CD4-positive, alpha-beta memory T cell (primary cell): ENCODE measurements around the gene TOGARAM1. TPM values are rescaled to one million over a fixed set of nuclear protein-coding genes. Genes with fewer than 3 reads are reported as not detected.
"Not testable (repeated sequence)": the region's sequence is repeated elsewhere in the genome, so short reads cannot be mapped to it uniquely, and the experiment has no call there.

Experiments
- CTCF ChIA-PET: fragments of 350-600 bp; sonication (Branson Sonifier 250); formaldehyde crosslinking; loops from one replicate; lab custom pipeline; 2021; ENCODE audit warnings: inconsistent platforms; ENCODE audit not compliant: partially characterized antibody; lab: Charles Lee
- POLR2A ChIA-PET: fragments of 350-600 bp; sonication (Branson Sonifier 250); formaldehyde crosslinking; loops from one replicate; lab custom pipeline; 2021; ENCODE audit not compliant: partially characterized antibody; lab: Charles Lee
- DNase-seq, 5 donors: peaks; one replicate each; pipeline versions ENCODE4 v3.0.0 to v3.0.0-alpha.2; 2020 to 2022; ENCODE audit warnings: mixed read lengths in 1 of 5
- H3K27ac ChIP-seq: one replicate; pipeline ENCODE4 v1.7.0; 2013; ENCODE audit warnings: low read depth, low read length
- H3K27me3 ChIP-seq: 2 replicates; pipeline ENCODE4 v1.7.0; 2013; ENCODE audit warnings: mild to moderate bottlenecking, low read length, moderate library complexity; ENCODE audit not compliant: insufficient read depth
- H3K36me3 ChIP-seq: 2 replicates; pipeline ENCODE4 v1.7.0; 2013; ENCODE audit warnings: mild to moderate bottlenecking, low read length, moderate library complexity; ENCODE audit not compliant: insufficient read depth
- H3K4me1 ChIP-seq: 2 replicates; pipeline ENCODE4 v1.7.0; 2013; ENCODE audit warnings: mild to moderate bottlenecking, low read length, moderate library complexity; ENCODE audit not compliant: insufficient read depth
- H3K4me3 ChIP-seq, 2 donors: one replicate each; pipeline ENCODE4 v1.7.0; 2013; ENCODE audit warnings: low read length in 2 of 2, mild to moderate bottlenecking in 1 of 2
- H3K9me3 ChIP-seq, 2 donors: one replicate each; pipeline ENCODE4 v1.7.0; 2013; ENCODE audit warnings: low read length in 2 of 2, control low read depth in 1 of 2; ENCODE audit not compliant: control insufficient read depth in 1 of 2
- H3K27ac Mint-ChIP-seq, 7 donors: one replicate each; pipeline ENCODE4 v1.8.0; 2020 to 2021; ENCODE audit warnings: mixed read lengths in 7 of 7, mild to moderate bottlenecking in 6 of 7, inconsistent platforms in 3 of 7, moderate library complexity in 3 of 7
- H3K27me3 Mint-ChIP-seq, 2 donors: one replicate each; pipeline ENCODE4 v1.8.0; 2020 to 2021; ENCODE audit warnings: mixed read lengths in 2 of 2
- H3K36me3 Mint-ChIP-seq, 2 donors: one replicate each; pipeline ENCODE4 v1.8.0; 2020 to 2021; ENCODE audit warnings: mixed read lengths in 2 of 2, inconsistent platforms in 1 of 2, mild to moderate bottlenecking in 1 of 2
- H3K4me1 Mint-ChIP-seq, 4 donors: one replicate each; pipeline ENCODE4 v1.8.0; 2020 to 2021; ENCODE audit warnings: mixed read lengths in 4 of 4, mild to moderate bottlenecking in 1 of 4
- H3K4me3 Mint-ChIP-seq, 8 donors: one replicate each; pipeline ENCODE4 v1.8.0; 2020 to 2021; ENCODE audit warnings: mixed read lengths in 8 of 8, mild to moderate bottlenecking in 7 of 8, moderate library complexity in 6 of 8, inconsistent platforms in 3 of 8
- H3K9me3 Mint-ChIP-seq, 8 donors: one replicate each; pipeline ENCODE4 v1.8.0; 2020 to 2021; ENCODE audit warnings: mixed read lengths in 8 of 8, mild to moderate bottlenecking in 5 of 8, inconsistent platforms in 3 of 8, moderate library complexity in 1 of 8
- intact Hi-C: fragments of 100-400 bp; cut with micrococcal nuclease; formaldehyde crosslinking; loops from one replicate; pipeline ENCODE4 v1.15.1; 2023
- polyA plus RNA-seq, 2 donors: library from polyadenylated mRNA; unstranded; fragments of 300-500 nt; fragmentation: Illumina TruSeq; gene quantifications; one replicate each; pipeline ENCODE4 v1.2.3, GENCODE V29; 2021
- total RNA-seq, 2 experiments: library from RNA; stranded (reverse); gene quantifications; one replicate each; pipeline ENCODE4 v1.2.3, GENCODE V29; 2021

The TOGARAM1 gene
- total and polyA plus RNA-seq, 4 experiments from 2014 or later: 7.2 to 11.5 (median 10.0) TPM

DNA sequence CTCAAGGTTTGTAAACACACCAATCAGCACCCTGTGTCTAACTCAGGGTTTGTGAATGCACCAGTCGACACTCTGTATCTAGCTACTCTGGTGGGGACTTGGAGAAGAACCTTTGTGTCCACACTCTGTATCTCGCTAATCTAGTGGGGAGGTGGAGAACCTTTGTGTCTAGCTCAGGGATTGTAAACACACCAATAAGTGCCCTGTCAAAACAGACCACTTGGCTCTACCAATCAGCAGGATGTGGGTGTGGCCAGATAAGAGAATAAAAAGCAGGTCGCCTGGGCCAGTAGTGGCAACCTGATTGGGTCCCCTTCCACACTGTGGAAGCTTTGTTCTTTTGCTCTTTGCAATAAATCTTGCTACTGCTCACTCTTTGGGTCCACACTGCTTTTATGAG is 119.1 kb downstream of the TOGARAM1 start:
- peak overlapping the region in 1 of 7 donors; percentile 22 for H3K27ac Mint-ChIP-seq
- H3K9me3 ChIP-seq, H3K27me3 Mint-ChIP-seq, H3K27me3 ChIP-seq, H3K36me3 ChIP-seq, CTCF ChIA-PET, H3K9me3 Mint-ChIP-seq, POLR2A ChIA-PET, DNase-seq, intact Hi-C loops, H3K4me3 Mint-ChIP-seq, H3K4me3 ChIP-seq, H3K27ac ChIP-seq, H3K36me3 Mint-ChIP-seq: not testable (repeated sequence)
- peaks cover 16 to 31% (median 24%) of the 10 kb centered on the region in 4 donors for H3K4me1 Mint-ChIP-seq
- H3K4me1 ChIP-seq: peaks cover 24% of the 10 kb centered on the region

DNA sequence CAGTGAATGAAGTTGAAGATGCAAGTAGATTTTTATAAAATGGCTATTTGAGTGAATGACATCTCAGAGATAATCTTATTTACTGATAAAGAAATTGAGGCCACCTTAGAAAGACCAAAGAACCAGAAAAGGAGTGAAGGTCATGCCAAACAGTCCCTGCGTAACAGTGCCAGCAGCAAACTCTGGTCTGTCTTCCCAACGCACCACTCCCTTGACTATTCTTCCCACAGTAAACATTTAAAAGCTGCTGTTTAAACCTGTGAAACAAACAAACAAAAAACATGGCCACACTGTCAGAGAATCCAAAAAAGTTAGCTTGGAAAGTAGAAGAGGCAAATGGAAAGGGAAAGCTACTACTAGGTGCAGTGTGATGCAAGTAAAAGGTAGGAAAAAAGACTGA is 120.4 kb downstream of the TOGARAM1 start:
- H3K4me1 Mint-ChIP-seq: peaks cover 24 to 44% (median 34%) of the 10 kb centered on the region in 4 donors
- Histone ChIP-seq H3K36me3 (no peaks in the 10 kb centered on the region), H3K4me3 (no peak overlapping the region), H3K9me3 (no peaks in the 10 kb centered on the region), H3K27ac (no peak overlapping the region), H3K4me1 (peaks cover 37% of the 10 kb centered on the region), H3K27me3 (no peaks in the 10 kb centered on the region)
- H3K36me3 Mint-ChIP-seq: peaks cover 0 to 9% of the 10 kb centered on the region in 2 donors
- CTCF ChIA-PET: no interaction called here
- POLR2A ChIA-PET: interaction anchor here (4.4 kb wide), 1 partner anchor 121 kb away, joined by 28 read pairs; the partner anchor contains the start of genes KLHL28 and TOGARAM1
- H3K27me3 Mint-ChIP-seq: no peaks in the 10 kb centered on the region
- peak overlapping the region in 5 of 8 donors; percentile 16 to 58 (median 36) for H3K4me3 Mint-ChIP-seq
- intact Hi-C loops: no loop called here
- H3K9me3 Mint-ChIP-seq: peaks cover 0 to 2% (median 0%) of the 10 kb centered on the region in 8 donors
- peak overlapping the region in 4 of 7 donors; percentile 22 to 65 (median 50) for H3K27ac Mint-ChIP-seq
- DNase-seq: no peak

DNA sequence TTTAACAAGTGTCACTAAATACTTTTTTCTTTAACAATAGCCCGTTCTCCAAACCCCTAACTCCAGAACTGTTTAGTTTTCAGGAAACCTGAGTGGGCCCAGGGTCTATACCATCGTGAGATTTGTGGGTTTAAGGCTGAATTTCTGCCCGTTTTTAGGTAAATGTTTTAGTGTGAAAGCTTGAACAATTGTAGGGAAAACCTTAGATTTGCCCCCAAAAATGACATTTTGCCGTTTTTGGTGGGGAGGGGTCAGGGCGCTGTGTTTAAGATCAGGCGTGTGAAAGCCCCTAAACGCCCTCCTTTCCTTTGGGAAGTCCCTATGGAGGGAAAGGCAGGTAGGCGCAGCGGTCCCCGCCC is 121.6 kb downstream of the TOGARAM1 start:
- no peak for DNase-seq
- peaks cover 0 to 2% (median 0%) of the 10 kb centered on the region in 8 donors for H3K9me3 Mint-ChIP-seq
- ChIA-PET CTCF (no interaction called here), POLR2A (interaction anchor here (0.9 to 4.4 kb wide), 4 partner anchors 48 to 169 kb away, joined by 3 to 28 read pairs (median 11); partner anchors contain the start of genes FKBP3, KLHL28, MIS18BP1 and TOGARAM1)
- intact Hi-C loops: no loop called here
- peaks cover 49% of the 10 kb centered on the region for H3K4me1 ChIP-seq
- peaks cover 32 to 55% (median 43%) of the 10 kb centered on the region in 4 donors for H3K4me1 Mint-ChIP-seq
- H3K4me3 ChIP-seq: peak overlapping the region; percentile 69 to 98
- peak overlapping the region; percentile 87 to 96 (median 92) for H3K27ac Mint-ChIP-seq
- H3K9me3 ChIP-seq: no peaks in the 10 kb centered on the region
- H3K36me3 ChIP-seq: no peaks in the 10 kb centered on the region
- peaks cover 0 to 9% of the 10 kb centered on the region in 2 donors for H3K36me3 Mint-ChIP-seq
- H3K27ac ChIP-seq: peak overlapping the region; percentile 86
- peak overlapping the region; percentile 86 to 99 (median 96) for H3K4me3 Mint-ChIP-seq
- no peaks in the 10 kb centered on the region for H3K27me3 ChIP-seq
- no peaks in the 10 kb centered on the region for H3K27me3 Mint-ChIP-seq

DNA sequence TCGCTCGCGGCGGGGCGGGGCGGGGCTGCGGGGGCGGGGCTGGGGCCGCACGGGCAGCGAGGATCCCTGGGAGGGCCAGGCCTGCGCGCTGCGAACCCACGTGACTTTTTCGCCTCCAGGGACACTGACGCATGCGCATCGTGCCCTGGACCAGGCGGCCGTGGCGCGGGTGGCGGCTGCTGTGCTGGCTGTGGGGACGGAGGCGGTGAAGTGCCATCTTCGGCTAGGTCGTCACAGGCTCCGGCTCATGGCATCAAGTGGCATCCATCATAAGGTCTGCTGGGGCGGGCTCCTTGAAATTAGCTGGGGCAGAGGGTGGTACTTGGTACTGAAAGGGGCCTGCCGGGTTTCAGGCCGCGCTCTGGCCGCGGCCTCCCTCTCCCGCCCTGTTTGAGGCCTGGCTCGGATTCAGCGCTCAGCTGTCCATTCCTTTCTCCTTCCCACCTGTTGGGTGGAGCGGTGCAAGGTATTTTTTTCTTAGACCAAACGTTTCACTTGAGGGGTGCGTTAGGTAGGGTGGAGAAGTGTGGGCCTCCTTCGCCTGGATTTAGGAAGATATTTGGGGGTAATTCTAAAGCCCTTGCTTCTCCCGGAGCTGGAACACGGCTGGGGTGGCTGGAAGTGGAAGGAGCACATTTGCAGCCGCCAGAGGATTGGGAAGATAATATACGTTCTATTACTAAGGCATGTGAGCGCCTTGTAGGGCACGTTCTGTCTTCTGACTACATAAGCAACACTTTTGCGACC is 122.2 kb downstream of the TOGARAM1 start, which contains the start of gene PRPF39:
Gene PRPF39 (plus strand): TSS at position 141 of the 747 bp plus-strand sequence. CDS start 11,124 bp downstream, outside the sequence.
- Histone ChIP-seq H3K4me3 (peak within 1 kb of the TSS; percentile 69 to 98), H3K36me3 (no peaks in the 10 kb centered on the region), H3K27ac (peak within 1 kb of the TSS; percentile 86), H3K9me3 (no peaks in the 10 kb centered on the region), H3K27me3 (no peaks in the 10 kb centered on the region), H3K4me1 (peaks cover 55% of the 10 kb centered on the region)
- Mint-ChIP-seq H3K4me3 (peak within 1 kb of the TSS; percentile 95 to 99 (median 97)), H3K9me3 (peaks cover 0 to 2% (median 0%) of the 10 kb centered on the region in 8 donors), H3K36me3 (peaks cover 0 to 9% of the 10 kb centered on the region in 2 donors), H3K27me3 (no peaks in the 10 kb centered on the region), H3K4me1 (peaks cover 35 to 59% (median 48%) of the 10 kb centered on the region in 4 donors), H3K27ac (peak within 1 kb of the TSS; percentile 92 to 97 (median 95))
- DNase-seq: peak; percentile 93 to 94 (median 94)
- intact Hi-C loops: loop anchor here (1.0 to 2.0 kb wide), 5 partner anchors 19 to 187 kb away; partner anchors contain the start of genes FKBP3, MIS18BP1 and TOGARAM1
- ChIA-PET POLR2A (interaction anchor here (0.7 to 4.4 kb wide), 7 partner anchors 47 to 186 kb away, joined by 3 to 28 read pairs (median 4); partner anchors contain the start of genes FANCM, FKBP3, KLHL28 and MIS18BP1), CTCF (no interaction called here)

DNA sequence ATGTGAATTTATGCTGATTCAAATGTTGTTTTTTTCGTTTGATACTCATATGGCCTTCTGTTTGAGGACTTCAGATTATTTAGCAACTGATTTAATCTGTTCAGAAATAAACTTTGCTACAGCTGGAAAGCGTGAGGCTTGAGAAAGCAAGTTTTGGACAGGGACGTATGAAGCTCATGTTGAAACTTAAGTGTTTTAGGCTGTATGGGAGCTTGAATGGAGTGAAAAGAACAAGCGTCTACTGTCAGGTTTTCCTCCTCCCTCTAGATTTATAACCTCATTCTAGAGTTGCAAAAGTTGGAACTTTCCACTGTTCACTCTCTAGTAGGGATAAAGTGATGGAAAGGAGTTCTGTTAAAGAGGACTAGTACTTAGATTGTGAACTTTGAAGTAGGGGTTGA is 123.0 kb downstream of the TOGARAM1 start:
- peaks cover 0 to 9% of the 10 kb centered on the region in 2 donors for H3K36me3 Mint-ChIP-seq
- peaks cover 63% of the 10 kb centered on the region for H3K4me1 ChIP-seq

DNA sequence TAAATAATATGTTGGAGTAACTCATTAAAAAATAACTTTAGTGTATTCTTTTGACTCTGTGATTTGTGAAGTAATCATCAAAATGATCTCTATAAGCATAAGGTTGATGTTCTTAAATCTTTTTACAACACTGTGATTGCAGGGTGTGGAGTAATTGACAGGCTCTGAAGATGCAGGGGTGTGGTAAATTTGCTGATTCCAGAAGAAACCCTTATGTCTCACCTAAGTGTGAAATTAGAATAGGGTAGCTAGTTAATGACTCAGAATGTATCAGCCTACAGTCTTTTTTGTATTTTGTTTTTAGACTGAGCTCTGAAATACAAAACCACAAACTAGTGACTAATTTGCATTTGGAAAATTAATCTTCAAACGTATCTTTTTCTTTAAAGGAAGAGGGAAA is 127.8 kb downstream of the TOGARAM1 start:
- no peaks in the 10 kb centered on the region for H3K9me3 Mint-ChIP-seq
- peaks cover 3 to 8% of the 10 kb centered on the region in 2 donors for H3K36me3 Mint-ChIP-seq
- peaks cover 50 to 78% (median 59%) of the 10 kb centered on the region in 4 donors for H3K4me1 Mint-ChIP-seq
- peak overlapping the region in 4 of 7 donors; percentile 15 to 77 (median 28) for H3K27ac Mint-ChIP-seq
- Histone ChIP-seq H3K36me3 (no peaks in the 10 kb centered on the region), H3K4me1 (peaks cover 70% of the 10 kb centered on the region), H3K27me3 (no peaks in the 10 kb centered on the region), H3K4me3 (no peak overlapping the region), H3K9me3 (no peaks in the 10 kb centered on the region), H3K27ac (no peak overlapping the region)
- ChIA-PET POLR2A (no interaction called here), CTCF (no interaction called here)
- intact Hi-C loops: no loop called here
- DNase-seq: no peak
- H3K4me3 Mint-ChIP-seq: peak overlapping the region in 3 of 8 donors; percentile 5 to 43 (median 9)
- no peaks in the 10 kb centered on the region for H3K27me3 Mint-ChIP-seq

More for the DNA sequence above, 123.0 kb downstream of the TOGARAM1 start:
- peak in 1 of 5 donors; percentile 4 for DNase-seq
- peaks cover 42 to 67% (median 55%) of the 10 kb centered on the region in 4 donors for H3K4me1 Mint-ChIP-seq
- ChIA-PET CTCF (no interaction called here), POLR2A (interaction anchor here (1.0 to 4.4 kb wide), 4 partner anchors 46 to 168 kb away, joined by 3 to 28 read pairs (median 11); partner anchors contain the start of genes FKBP3, KLHL28, MIS18BP1 and TOGARAM1)
- H3K27me3 Mint-ChIP-seq: no peaks in the 10 kb centered on the region
- intact Hi-C loops: loop anchor here (1.0 to 2.0 kb wide), 5 partner anchors 18 to 188 kb away; partner anchors contain the start of genes FKBP3, MIS18BP1 and TOGARAM1
- peak overlapping the region; percentile 95 to 99 (median 97) for H3K4me3 Mint-ChIP-seq
- Histone ChIP-seq H3K9me3 (no peaks in the 10 kb centered on the region), H3K27me3 (no peaks in the 10 kb centered on the region), H3K27ac (peak overlapping the region; percentile 86), H3K36me3 (no peaks in the 10 kb centered on the region), H3K4me3 (peak overlapping the region; percentile 64 to 98)
- H3K9me3 Mint-ChIP-seq: peaks cover 0 to 2% (median 0%) of the 10 kb centered on the region in 8 donors
- H3K27ac Mint-ChIP-seq: peak overlapping the region; percentile 92 to 97 (median 95)

DNA sequence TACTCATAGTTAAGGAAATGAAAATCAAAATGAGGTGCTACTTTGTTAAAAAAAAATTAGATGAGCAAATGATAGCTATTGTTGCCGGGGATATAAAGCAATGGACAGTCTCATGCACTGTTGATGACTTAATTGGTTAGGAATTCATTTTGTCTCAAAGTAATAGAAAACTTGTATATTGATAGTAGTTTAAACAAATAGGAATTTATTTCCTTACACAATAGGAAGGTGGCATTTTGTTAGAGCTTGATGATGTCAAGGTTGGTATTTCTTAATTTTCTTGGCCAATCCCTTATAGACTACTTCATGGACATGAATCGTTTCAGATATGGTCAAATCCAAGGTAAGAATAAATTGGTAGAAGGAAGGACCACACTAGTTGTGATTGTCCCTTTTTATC is 129.7 kb downstream of the TOGARAM1 start:
- no peak for DNase-seq
- no peak overlapping the region for H3K27ac ChIP-seq
- no peaks in the 10 kb centered on the region for H3K27me3 Mint-ChIP-seq
- H3K36me3 Mint-ChIP-seq: peaks cover 16 to 21% of the 10 kb centered on the region in 2 donors
- peaks cover 5% of the 10 kb centered on the region for H3K36me3 ChIP-seq
- intact Hi-C loops: no loop called here
- no peaks in the 10 kb centered on the region for H3K9me3 Mint-ChIP-seq
- no peaks in the 10 kb centered on the region for H3K9me3 ChIP-seq
- no peak overlapping the region for H3K4me3 Mint-ChIP-seq
- H3K4me1 Mint-ChIP-seq: peaks cover 37 to 59% (median 45%) of the 10 kb centered on the region in 4 donors
- CTCF ChIA-PET: no interaction called here
- H3K4me1 ChIP-seq: peaks cover 51% of the 10 kb centered on the region
- no peaks in the 10 kb centered on the region for H3K27me3 ChIP-seq
- POLR2A ChIA-PET: no interaction called here
- H3K27ac Mint-ChIP-seq: peak overlapping the region in 1 of 7 donors; percentile 22
- H3K4me3 ChIP-seq: no peak overlapping the region
